GM12878 (cell line): Measurements from ENCODE around the gene NR3C1. TPM values are rescaled to one million over a fixed set of nuclear protein-coding genes. Genes with fewer than 3 reads are reported as not detected.

Source experiments
- CBFB ChIP-seq: IDR thresholded peaks from 2 replicates; pipeline ENCODE4 v1.6.1; 2016; ENCODE audit warnings: antibody characterized with exemption, low read depth
- CBX3 ChIP-seq: fragments of 200-600 bp; sonication (generic); IDR thresholded peaks from 2 replicates; pipeline ENCODE4 v1.6.1; 2016; ENCODE audit warnings: low read depth, borderline replicate concordance
- CHD2 ChIP-seq: IDR thresholded peaks from 2 replicates; pipeline ENCODE4 v1.6.1; 2011; ENCODE audit warnings: low read depth, low read length, improper control_type of control experiment, borderline replicate concordance
- CUX1 ChIP-seq: IDR thresholded peaks from 2 replicates; pipeline ENCODE4 v1.6.1; 2012; ENCODE audit warnings: improper control_type of control experiment, low read depth, low read length; ENCODE audit not compliant: insufficient replicate concordance
- HDAC6 ChIP-seq: fragments of 200-600 bp; sonication (generic); IDR thresholded peaks from one replicate; pipeline ENCODE4 v1.8.0; 2017; ENCODE audit warnings: antibody characterized with exemption; ENCODE audit not compliant: unreplicated experiment
- SP1 ChIP-seq: IDR thresholded peaks from one replicate; pipeline ENCODE4 v1.6.1; 2011; ENCODE audit warnings: low read depth, low read length
- TARDBP ChIP-seq: IDR thresholded peaks from 2 replicates; pipeline ENCODE4 v1.6.1; 2016; ENCODE audit warnings: borderline replicate concordance
- polyA plus RNA-seq, 11 experiments: library from polyadenylated mRNA; depleted of rRNA in 4 of 11; unstranded in 6 of 11; stranded (reverse) in 5 of 11; fragments of >200 nt; fragmentation: Nextera tagmentation in 4 of 11; fragmentation: Illumina TruSeq in 1 of 11; extraction: Ambion mirVana in 4 of 11; extraction: Trizol in 1 of 11; gene quantifications; 1 replicate in 1 of 11; 2 replicates in 10 of 11; pipeline versions ENCODE4 v1.2.1 to v1.2.3, GENCODE V29; 2011 to 2016; ENCODE audit warnings: inconsistent platforms in 2 of 11, missing spikeins in 2 of 11, low read depth in 1 of 11
- total RNA-seq, 4 experiments: library from RNA; depleted of rRNA in 3 of 4; stranded (reverse); fragments of >200 nt in 3 of 4; fragmentation: Illumina TruSeq in 1 of 4; extraction: Trizol in 1 of 4; gene quantifications; 2 replicates each; pipeline versions ENCODE4 v1.2.1 to v1.2.3, GENCODE V29; 2013 to 2021

NR3C1 gene
- total and polyA plus RNA-seq, 10 of the 15 experiments (the other 5 are each of a cell fraction or from before 2014, with no cell fraction given), result 49.7 to 141 (median 109) TPM

GRCh38 chr5:143316844-143317631 lies 86.4 kb downstream of the NR3C1 start (continued):
- no peak for TF ChIP-seq CUX1
- no peak for TF ChIP-seq TARDBP
- no peak for TF ChIP-seq CBFB
- TF ChIP-seq SP1, result no peak
- no peak for TF ChIP-seq CHD2
- no peak for TF ChIP-seq CBX3
- no peak for TF ChIP-seq HDAC6
